ENCODE measurements around the gene CHD3. TPM values are rescaled to one million over a fixed set of nuclear protein-coding genes. Genes with fewer than 3 reads are reported as not detected.

CHD3 gene
- total RNA-seq, 1 experiment from 2014 or later = 84.6 TPM

DNA sequence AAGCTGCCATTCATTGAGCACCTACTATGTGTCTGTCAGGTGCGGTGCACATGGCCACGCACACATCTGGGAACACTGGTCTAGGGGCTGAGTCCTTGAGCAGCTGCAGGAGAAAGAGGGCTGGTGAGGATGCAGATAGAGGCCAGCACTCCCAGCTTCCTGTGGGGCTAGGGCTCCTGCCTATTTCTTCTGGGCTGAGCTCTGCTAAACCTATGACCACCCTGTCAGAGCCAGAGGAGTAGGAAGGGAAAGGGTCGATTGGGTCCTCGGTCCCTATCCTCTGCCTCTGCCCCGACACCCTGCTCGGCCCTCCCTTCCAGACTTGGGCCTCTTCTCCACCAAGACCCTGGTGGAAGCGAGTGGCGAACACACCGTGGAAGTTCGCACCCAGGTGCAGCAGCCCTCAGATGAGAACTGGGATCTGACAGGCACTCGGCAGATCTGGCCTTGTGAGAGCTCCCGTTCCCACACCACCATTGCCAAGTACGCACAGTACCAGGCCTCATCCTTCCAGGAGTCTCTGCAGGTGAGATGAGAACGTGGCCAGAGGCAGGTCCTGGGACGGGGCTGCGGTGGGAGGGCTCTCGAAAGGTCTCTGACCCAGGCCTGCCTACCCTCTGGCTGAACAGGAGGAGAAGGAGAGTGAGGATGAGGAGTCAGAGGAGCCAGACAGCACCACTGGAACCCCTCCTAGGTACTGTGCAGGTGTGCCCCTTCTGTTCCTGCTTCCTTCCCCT lies 37.7 kb upstream of the CHD3 start:
- Histone ChIP-seq H3K27me3 (ENCODE audit: control insufficient read depth, insufficient read depth, low read length) (no peaks in the 10 kb centered on the region), H3K4me3 (ENCODE audit: low read depth in 2 of 2, low read length in 2 of 2) (no peak overlapping the region), H3K36me3 (ENCODE audit: control insufficient read depth, insufficient read depth, low read length) (no peaks in the 10 kb centered on the region), H3K27ac (ENCODE audit: low read length) (no peak overlapping the region), H3K9me3 (ENCODE audit: control insufficient read depth, insufficient read depth, low read depth, low read length) (no peaks in the 10 kb centered on the region), H3K4me1 (ENCODE audit: control insufficient read depth, insufficient read depth, low read length) (peaks cover 10% of the 10 kb centered on the region)
- intact Hi-C loops (cut with micrococcal nuclease; ENCODE audit: unreplicated experiment) (loop anchor here (10.0 kb wide), 1 partner anchor 106 kb away; no protein-coding TSS in a partner anchor), in situ Hi-C loops (cut with HindIII; ENCODE audit: low pct_unique_long_range_greater_than_20kb, low sequenced_read_pairs) (no loop called here)
- ATAC-seq (no peak), DNase-seq (ENCODE audit: low read depth, low spot score) (no peak)
- TF ChIP-seq, protein P1, sequence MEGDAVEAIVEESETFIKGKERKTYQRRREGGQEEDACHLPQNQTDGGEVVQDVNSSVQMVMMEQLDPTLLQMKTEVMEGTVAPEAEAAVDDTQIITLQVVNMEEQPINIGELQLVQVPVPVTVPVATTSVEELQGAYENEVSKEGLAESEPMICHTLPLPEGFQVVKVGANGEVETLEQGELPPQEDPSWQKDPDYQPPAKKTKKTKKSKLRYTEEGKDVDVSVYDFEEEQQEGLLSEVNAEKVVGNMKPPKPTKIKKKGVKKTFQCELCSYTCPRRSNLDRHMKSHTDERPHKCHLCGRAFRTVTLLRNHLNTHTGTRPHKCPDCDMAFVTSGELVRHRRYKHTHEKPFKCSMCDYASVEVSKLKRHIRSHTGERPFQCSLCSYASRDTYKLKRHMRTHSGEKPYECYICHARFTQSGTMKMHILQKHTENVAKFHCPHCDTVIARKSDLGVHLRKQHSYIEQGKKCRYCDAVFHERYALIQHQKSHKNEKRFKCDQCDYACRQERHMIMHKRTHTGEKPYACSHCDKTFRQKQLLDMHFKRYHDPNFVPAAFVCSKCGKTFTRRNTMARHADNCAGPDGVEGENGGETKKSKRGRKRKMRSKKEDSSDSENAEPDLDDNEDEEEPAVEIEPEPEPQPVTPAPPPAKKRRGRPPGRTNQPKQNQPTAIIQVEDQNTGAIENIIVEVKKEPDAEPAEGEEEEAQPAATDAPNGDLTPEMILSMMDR (IDR thresholded peaks at IDR 0.05) = no peak
- TF ChIP-seq, protein P2, sequence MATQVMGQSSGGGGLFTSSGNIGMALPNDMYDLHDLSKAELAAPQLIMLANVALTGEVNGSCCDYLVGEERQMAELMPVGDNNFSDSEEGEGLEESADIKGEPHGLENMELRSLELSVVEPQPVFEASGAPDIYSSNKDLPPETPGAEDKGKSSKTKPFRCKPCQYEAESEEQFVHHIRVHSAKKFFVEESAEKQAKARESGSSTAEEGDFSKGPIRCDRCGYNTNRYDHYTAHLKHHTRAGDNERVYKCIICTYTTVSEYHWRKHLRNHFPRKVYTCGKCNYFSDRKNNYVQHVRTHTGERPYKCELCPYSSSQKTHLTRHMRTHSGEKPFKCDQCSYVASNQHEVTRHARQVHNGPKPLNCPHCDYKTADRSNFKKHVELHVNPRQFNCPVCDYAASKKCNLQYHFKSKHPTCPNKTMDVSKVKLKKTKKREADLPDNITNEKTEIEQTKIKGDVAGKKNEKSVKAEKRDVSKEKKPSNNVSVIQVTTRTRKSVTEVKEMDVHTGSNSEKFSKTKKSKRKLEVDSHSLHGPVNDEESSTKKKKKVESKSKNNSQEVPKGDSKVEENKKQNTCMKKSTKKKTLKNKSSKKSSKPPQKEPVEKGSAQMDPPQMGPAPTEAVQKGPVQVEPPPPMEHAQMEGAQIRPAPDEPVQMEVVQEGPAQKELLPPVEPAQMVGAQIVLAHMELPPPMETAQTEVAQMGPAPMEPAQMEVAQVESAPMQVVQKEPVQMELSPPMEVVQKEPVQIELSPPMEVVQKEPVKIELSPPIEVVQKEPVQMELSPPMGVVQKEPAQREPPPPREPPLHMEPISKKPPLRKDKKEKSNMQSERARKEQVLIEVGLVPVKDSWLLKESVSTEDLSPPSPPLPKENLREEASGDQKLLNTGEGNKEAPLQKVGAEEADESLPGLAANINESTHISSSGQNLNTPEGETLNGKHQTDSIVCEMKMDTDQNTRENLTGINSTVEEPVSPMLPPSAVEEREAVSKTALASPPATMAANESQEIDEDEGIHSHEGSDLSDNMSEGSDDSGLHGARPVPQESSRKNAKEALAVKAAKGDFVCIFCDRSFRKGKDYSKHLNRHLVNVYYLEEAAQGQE (IDR thresholded peaks at IDR 0.05; ENCODE audit: insufficient read depth in 1 of 2, low read depth in 2 of 2, low read length in 1 of 2) = no peak
- TF ChIP-seq TCF7L2 (IDR thresholded peaks at IDR 0.05; ENCODE audit: low read depth, low read length) (no peak), SIN3A (IDR thresholded peaks at IDR 0.05; ENCODE audit: borderline replicate concordance, insufficient read depth, low read depth, low read length) (no peak), POLR2AphosphoS5 (IDR thresholded peaks at IDR 0.05; ENCODE audit: low read depth, low read length) (no peak)
- TSS peak; percentile 37 for BruUV-seq (replicated peaks)
- CTCF ChIA-PET = interaction anchor here (0.9 kb wide), 1 partner anchor 19 kb away, joined by 3 read pairs; no protein-coding TSS in a partner anchor
- POLR2A ChIA-PET = interaction anchor here (0.6 kb wide), 1 partner anchor 138 kb away, joined by 3 read pairs; no protein-coding TSS in a partner anchor

DNA sequence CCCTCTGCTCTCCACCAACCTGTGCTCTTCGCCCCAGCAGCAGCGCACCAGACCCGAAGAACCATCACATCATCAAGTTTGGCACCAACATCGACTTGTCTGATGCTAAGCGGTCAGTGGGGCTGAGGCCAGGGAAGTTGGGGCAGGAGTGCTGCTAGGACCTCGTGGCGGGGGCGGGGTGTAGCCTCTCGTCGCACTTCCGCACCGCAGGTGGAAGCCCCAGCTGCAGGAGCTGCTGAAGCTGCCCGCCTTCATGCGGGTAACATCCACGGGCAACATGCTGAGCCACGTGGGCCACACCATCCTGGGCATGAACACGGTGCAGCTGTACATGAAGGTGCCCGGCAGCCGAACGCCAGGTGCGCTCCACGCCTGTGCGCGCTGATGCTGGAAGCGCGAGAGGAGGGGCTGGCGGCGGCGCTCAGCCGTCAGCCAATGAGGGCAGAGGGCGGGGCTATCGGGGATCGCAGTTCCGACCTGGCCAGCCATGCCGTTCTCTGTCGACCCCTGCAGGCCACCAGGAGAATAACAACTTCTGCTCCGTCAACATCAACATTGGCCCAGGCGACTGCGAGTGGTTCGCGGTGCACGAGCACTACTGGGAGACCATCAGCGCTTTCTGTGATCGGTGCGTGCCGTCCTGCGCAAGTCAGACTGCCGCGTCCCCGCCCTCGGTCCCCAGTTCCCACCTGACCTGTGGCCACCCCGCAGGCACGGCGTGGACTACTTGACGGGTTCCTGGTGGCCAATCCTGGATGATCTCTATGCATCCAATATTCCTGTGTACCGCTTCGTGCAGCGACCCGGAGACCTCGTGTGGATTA lies 36.9 kb upstream of the CHD3 start:
- TF ChIP-seq POLR2AphosphoS5 (IDR thresholded peaks at IDR 0.05; ENCODE audit: low read depth, low read length) (no peak; the same call in 1 of the 2 replicates), TCF7L2 (IDR thresholded peaks at IDR 0.05; ENCODE audit: low read depth, low read length) (no peak), SIN3A (IDR thresholded peaks at IDR 0.05; ENCODE audit: borderline replicate concordance, insufficient read depth, low read depth, low read length) (peak; percentile 65; the same call in 1 of the 2 replicates)
- TF ChIP-seq, protein P2 (IDR thresholded peaks at IDR 0.05; ENCODE audit: insufficient read depth in 1 of 2, low read depth in 2 of 2, low read length in 1 of 2) = no peak
- TF ChIP-seq, protein P1 (IDR thresholded peaks at IDR 0.05) = peak; percentile 98
- CTCF ChIA-PET = interaction anchor here (0.9 kb wide), 1 partner anchor 20 kb away, joined by 3 read pairs; no protein-coding TSS in a partner anchor
- H3K36me3 ChIP-seq (ENCODE audit: control insufficient read depth, insufficient read depth, low read length) = peaks cover 2% of the 10 kb centered on the region; the same call in 1 of the 2 replicates
- H3K27ac ChIP-seq (ENCODE audit: low read length) = no peak overlapping the region
- in situ Hi-C loops (cut with HindIII; ENCODE audit: low pct_unique_long_range_greater_than_20kb, low sequenced_read_pairs) (no loop called here), intact Hi-C loops (cut with micrococcal nuclease; ENCODE audit: unreplicated experiment) (loop anchor here (10.0 kb wide), 1 partner anchor 107 kb away; no protein-coding TSS in a partner anchor)
- H3K9me3 ChIP-seq (ENCODE audit: control insufficient read depth, insufficient read depth, low read depth, low read length) = no peaks in the 10 kb centered on the region
- POLR2A ChIA-PET = no interaction called here
- BruUV-seq (replicated peaks) = no TSS peak
- no peaks in the 10 kb centered on the region for H3K27me3 ChIP-seq (ENCODE audit: control insufficient read depth, insufficient read depth, low read length)
- peak overlapping the region in 1 of 2 experiments; percentile 8; a peak in 1 of 4 replicates for H3K4me3 ChIP-seq (ENCODE audit: low read depth in 2 of 2, low read length in 2 of 2)
- peaks cover 10% of the 10 kb centered on the region for H3K4me1 ChIP-seq (ENCODE audit: control insufficient read depth, insufficient read depth, low read length)
- ATAC-seq (peak; percentile 91), DNase-seq (ENCODE audit: low read depth, low spot score) (no peak)
